OCI-LY1 (cell line): ENCODE measurements around the gene PTPN5.

Experiments used
- CTCF ChIP-seq: fragments of 200-600 bp; sonication (generic), shearing (Covaris generic); IDR thresholded peaks from 2 replicates; pipeline ENCODE4 v1.5.1; 2017; ENCODE audit warnings: mild to moderate bottlenecking, antibody characterized with exemption, low read length, moderate library complexity, mixed read lengths
- EZH2 ChIP-seq: fragments of 200-600 bp; sonication (generic), shearing (Covaris generic); IDR thresholded peaks from 2 replicates; pipeline ENCODE4 v1.8.0; 2017; ENCODE audit warnings: borderline replicate concordance, mixed run types, mild to moderate bottlenecking, antibody characterized with exemption, low read length, moderate library complexity, mixed read lengths

- TF ChIP-seq CTCF = no peak
- no peak for TF ChIP-seq EZH2
These were observed 89.9 kb downstream of the PTPN5 start for GRCh38 chr11:18701614-18702216.
